HepG2 (cell line): ENCODE results near the gene NFS1. TPM values are rescaled to one million over a fixed set of nuclear protein-coding genes. Genes with fewer than 3 reads are reported as not detected.

Experiments used
- IRX3 ChIP-seq: sonication (generic); formaldehyde crosslinking; IDR thresholded peaks from 2 replicates; pipeline ENCODE4 v1.8.1; 2023; ENCODE audit warnings: mild to moderate bottlenecking, low read depth, missing genetic modification reagents, borderline replicate concordance
- JUN ChIP-seq: sonication (generic); formaldehyde crosslinking; IDR thresholded peaks from 2 replicates; pipeline ENCODE4 v1.4.0; 2020; ENCODE audit warnings: mild to moderate bottlenecking, missing genetic modification reagents
- ZNF441 ChIP-seq: sonication (generic); formaldehyde crosslinking; IDR thresholded peaks from 2 replicates; pipeline ENCODE4 v1.7.0; 2021; ENCODE audit warnings: missing genetic modification reagents, borderline replicate concordance
- polyA plus RNA-seq, 8 experiments: library from polyadenylated mRNA; depleted of rRNA in 3 of 8; stranded (reverse) in 7 of 8; unstranded in 1 of 8; fragments of >200 nt; fragmentation: Illumina TruSeq in 4 of 8; extraction: Trizol in 4 of 8; gene quantifications; 2 replicates each; pipeline versions ENCODE4 v1.2.1 to v1.2.3, GENCODE V29; 2011 to 2016; ENCODE audit warnings: low read depth in 4 of 8, missing spikeins in 1 of 8, mixed read lengths in 1 of 8; ENCODE audit not compliant: insufficient read depth in 1 of 8
- total RNA-seq, 5 experiments: library from RNA; depleted of rRNA; stranded (reverse); fragments of >200 nt; fragmentation: Illumina TruSeq; extraction: Trizol; gene quantifications; 2 replicates each; pipeline ENCODE4 v1.2.3, GENCODE V29; 2016; ENCODE audit warnings: low read depth in 1 of 5
- TF ChIP-seq, protein P1 (sequence below): sonication (generic); formaldehyde crosslinking; IDR thresholded peaks from 2 replicates; pipeline ENCODE4 v1.4.0; 2020; ENCODE audit warnings: mild to moderate bottlenecking, missing genetic modification reagents
- TF ChIP-seq, protein P2 (sequence below): sonication (generic); formaldehyde crosslinking; IDR thresholded peaks from 2 replicates; pipeline ENCODE4 v1.8.0; 2023; ENCODE audit warnings: mild to moderate bottlenecking, missing genetic modification reagents
- TF ChIP-seq, protein P3 (sequence below): sonication (generic); formaldehyde crosslinking; IDR thresholded peaks from 2 replicates; pipeline ENCODE4 v1.5.0; 2020; ENCODE audit warnings: mild to moderate bottlenecking, low read depth, missing genetic modification reagents, borderline replicate concordance
- TF ChIP-seq, protein P4 (sequence below): sonication (generic); formaldehyde crosslinking; IDR thresholded peaks from one replicate; pipeline ENCODE4 v1.5.1; 2020; ENCODE audit warnings: mild to moderate bottlenecking, missing genetic modification reagents; ENCODE audit errors: not compliant biosample characterization
- TF ChIP-seq, protein P5 (sequence below): IDR thresholded peaks from 2 replicates; pipeline ENCODE4 v1.6.1; 2016; ENCODE audit warnings: control low read depth

NFS1 gene
- total and polyA plus RNA-seq, 2 of the 13 experiments (the other 11 are each of a cell fraction or from before 2014, with no cell fraction given): 65.9 to 88.1 TPM

DNA sequence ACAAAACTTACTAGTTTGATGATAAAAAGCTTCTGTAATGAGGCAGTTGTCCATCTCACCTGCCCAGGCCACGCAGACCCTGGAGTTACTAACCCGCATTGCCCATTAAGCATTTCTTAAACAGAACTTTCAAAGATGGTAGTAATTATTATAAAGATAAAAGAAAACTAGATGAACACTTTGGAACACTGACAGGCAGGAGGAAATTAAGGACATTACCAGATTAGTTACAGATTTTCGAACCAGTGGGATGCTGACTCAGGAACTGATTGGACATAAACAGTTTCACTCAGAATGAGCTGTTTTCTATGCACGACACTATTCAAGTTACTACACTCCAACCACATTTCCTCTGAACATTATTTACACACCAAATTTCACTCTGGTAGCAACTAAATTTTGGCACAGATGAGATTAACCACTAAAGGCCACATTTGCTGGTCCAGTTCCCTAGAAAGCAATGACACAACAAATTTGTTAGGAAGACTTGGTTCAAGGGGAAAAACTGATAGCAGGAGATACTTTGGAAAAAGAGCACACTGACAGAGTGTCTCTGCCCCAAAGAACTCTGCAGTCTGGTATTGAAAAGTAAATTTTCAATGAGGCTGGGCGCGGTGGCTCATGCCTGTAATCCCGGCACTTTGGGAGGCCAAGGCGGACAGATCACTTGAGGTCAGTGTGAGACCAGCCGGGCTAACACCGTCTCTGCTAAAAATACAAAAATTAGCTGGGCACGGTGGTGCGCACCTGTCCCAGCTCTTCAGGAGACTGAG, 3.1 kb upstream of the NFS1 start (continued):
- TF ChIP-seq, protein P1, sequence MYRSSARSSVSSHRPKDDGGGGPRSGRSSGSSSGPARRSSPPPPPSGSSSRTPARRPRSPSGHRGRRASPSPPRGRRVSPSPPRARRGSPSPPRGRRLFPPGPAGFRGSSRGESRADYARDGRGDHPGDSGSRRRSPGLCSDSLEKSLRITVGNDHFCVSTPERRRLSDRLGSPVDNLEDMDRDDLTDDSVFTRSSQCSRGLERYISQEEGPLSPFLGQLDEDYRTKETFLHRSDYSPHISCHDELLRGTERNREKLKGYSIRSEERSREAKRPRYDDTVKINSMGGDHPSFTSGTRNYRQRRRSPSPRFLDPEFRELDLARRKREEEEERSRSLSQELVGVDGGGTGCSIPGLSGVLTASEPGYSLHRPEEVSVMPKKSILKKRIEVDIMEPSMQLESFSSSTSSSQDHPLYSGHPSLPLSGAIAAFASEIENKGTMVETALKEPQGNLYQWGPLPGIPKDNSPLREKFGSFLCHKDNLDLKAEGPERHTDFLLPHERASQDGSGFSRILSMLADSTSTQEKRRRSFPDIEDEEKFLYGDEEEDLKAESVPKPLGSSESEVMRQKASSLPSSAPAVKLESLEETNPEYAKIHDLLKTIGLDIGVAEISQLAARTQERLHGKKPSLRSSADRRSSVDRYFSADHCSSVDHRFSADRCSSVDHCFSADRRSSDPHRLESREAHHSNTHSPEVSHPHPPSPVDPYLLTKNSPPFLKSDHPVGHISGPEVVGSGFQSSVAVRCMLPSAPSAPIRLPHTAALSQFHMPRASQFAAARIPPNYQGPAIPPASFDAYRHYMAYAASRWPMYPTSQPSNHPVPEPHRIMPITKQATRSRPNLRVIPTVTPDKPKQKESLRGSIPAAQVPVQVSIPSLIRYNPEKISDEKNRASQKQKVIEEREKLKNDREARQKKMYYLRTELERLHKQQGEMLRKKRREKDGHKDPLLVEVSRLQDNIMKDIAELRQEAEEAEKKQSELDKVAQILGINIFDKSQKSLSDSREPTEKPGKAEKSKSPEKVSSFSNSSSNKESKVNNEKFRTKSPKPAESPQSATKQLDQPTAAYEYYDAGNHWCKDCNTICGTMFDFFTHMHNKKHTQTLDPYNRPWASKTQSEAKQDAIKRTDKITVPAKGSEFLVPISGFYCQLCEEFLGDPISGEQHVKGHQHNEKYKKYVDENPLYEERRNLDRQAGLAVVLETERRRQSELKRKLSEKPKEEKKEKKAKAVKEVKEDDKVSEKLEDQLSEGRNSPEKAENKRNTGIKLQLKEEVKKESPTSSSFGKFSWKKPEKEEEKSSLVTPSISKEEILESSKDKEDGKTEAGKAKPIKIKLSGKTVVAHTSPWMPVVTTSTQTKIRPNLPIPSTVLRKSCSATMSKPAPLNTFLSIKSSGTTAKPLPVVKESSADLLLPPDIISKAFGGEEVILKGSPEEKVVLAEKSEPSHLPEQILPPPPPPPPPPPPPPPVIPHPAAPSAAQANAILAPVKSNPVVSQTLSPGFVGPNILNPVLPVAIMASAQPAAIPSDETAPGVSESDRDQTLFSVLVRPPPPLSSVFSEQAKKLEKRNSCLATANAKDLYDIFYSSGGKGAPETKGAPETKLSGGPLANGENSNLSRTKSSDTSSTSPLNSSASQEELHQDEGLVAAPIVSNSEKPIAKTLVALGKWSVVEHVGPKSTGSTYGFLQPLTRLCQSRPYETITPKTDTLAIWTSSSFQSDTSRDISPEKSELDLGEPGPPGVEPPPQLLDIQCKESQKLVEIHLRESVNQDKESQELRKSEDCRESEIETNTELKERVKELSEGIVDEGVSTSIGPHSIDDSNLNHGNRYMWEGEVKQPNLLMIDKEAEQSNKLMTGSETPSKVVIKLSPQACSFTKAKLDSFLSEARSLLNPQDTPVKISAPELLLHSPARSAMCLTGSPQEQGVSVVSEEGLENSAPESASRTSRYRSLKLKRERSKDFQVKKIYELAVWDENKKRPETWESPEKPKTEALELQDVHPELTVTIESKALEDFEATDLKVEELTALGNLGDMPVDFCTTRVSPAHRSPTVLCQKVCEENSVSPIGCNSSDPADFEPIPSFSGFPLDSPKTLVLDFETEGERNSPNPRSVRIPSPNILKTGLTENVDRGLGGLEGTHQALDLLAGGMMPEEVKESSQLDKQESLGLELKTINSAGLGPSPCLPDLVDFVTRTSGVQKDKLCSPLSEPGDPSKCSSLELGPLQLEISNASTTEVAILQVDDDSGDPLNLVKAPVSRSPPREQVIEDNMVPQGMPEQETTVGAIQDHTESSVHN (CRISPR knock-in tag): no peak
- TF ChIP-seq, protein P2, sequence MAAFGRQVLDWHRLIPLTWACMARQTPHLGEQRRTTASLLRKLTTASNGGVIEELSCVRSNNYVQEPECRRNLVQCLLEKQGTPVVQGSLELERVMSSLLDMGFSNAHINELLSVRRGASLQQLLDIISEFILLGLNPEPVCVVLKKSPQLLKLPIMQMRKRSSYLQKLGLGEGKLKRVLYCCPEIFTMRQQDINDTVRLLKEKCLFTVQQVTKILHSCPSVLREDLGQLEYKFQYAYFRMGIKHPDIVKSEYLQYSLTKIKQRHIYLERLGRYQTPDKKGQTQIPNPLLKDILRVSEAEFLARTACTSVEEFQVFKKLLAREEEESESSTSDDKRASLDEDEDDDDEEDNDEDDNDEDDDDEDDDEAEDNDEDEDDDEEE (CRISPR knock-in tag): no peak
- TF ChIP-seq, protein P3, sequence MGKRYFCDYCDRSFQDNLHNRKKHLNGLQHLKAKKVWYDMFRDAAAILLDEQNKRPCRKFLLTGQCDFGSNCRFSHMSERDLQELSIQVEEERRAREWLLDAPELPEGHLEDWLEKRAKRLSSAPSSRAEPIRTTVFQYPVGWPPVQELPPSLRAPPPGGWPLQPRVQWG: no peak
- TF ChIP-seq, protein P4, sequence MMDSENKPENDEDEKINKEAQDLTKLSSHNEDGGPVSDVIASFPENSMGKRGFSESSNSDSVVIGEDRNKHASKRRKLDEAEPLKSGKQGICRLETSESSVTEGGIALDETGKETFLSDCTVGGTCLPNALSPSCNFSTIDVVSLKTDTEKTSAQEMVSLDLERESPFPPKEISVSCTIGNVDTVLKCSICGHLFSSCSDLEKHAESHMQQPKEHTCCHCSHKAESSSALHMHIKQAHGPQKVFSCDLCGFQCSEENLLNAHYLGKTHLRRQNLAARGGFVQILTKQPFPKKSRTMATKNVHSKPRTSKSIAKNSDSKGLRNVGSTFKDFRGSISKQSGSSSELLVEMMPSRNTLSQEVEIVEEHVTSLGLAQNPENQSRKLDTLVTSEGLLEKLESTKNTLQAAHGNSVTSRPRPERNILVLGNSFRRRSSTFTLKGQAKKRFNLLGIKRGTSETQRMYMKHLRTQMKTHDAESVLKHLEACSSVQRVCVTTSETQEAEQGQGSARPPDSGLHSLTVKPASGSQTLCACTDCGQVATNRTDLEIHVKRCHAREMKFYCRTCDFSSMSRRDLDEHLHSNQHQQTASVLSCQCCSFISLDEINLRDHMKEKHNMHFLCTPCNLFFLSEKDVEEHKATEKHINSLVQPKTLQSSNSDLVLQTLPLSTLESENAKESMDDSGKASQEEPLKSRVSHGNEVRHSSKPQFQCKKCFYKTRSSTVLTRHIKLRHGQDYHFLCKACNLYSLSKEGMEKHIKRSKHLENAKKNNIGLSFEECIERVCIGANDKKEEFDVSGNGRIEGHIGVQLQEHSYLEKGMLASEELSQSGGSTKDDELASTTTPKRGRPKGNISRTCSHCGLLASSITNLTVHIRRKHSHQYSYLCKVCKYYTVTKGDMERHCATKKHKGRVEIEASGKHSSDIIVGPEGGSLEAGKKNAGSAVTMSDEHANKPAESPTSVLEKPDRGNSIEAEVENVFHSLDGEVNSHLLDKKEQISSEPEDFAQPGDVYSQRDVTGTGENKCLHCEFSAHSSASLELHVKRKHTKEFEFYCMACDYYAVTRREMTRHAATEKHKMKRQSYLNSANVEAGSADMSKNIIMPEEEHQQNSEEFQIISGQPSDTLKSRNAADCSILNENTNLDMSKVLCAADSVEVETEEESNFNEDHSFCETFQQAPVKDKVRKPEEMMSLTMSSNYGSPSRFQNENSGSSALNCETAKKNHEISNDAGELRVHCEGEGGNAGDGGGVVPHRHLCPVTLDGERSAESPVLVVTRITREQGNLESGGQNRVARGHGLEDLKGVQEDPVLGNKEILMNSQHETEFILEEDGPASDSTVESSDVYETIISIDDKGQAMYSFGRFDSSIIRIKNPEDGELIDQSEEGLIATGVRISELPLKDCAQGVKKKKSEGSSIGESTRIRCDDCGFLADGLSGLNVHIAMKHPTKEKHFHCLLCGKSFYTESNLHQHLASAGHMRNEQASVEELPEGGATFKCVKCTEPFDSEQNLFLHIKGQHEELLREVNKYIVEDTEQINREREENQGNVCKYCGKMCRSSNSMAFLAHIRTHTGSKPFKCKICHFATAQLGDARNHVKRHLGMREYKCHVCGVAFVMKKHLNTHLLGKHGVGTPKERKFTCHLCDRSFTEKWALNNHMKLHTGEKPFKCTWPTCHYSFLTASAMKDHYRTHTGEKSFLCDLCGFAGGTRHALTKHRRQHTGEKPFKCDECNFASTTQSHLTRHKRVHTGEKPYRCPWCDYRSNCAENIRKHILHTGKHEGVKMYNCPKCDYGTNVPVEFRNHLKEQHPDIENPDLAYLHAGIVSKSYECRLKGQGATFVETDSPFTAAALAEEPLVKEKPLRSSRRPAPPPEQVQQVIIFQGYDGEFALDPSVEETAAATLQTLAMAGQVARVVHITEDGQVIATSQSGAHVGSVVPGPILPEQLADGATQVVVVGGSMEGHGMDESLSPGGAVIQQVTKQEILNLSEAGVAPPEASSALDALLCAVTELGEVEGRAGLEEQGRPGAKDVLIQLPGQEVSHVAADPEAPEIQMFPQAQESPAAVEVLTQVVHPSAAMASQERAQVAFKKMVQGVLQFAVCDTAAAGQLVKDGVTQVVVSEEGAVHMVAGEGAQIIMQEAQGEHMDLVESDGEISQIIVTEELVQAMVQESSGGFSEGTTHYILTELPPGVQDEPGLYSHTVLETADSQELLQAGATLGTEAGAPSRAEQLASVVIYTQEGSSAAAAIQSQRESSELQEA (CRISPR knock-in tag): no peak
- TF ChIP-seq JUN (CRISPR knock-in tag): no peak
- peak; percentile 64; the same call in 1 of the 2 replicates for TF ChIP-seq IRX3
- no peak for TF ChIP-seq ZNF441 (CRISPR knock-in tag)
- TF ChIP-seq, protein P5, sequence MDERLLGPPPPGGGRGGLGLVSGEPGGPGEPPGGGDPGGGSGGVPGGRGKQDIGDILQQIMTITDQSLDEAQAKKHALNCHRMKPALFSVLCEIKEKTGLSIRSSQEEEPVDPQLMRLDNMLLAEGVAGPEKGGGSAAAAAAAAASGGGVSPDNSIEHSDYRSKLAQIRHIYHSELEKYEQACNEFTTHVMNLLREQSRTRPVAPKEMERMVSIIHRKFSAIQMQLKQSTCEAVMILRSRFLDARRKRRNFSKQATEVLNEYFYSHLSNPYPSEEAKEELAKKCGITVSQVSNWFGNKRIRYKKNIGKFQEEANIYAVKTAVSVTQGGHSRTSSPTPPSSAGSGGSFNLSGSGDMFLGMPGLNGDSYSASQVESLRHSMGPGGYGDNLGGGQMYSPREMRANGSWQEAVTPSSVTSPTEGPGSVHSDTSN: no peak
